HG03575 (cell line): ENCODE measurements around the gene ZNF512.
"Not testable (repeated sequence)": the region's sequence is repeated elsewhere in the genome, so short reads cannot be mapped to it uniquely, and the experiment has no call there.

ENCODE experiments used
- ATAC-seq: cut with Tn5 transposase; IDR thresholded peaks from one replicate; pipeline ENCODE4 v1.9.1; 2021; ENCODE audit not compliant: unreplicated experiment, insufficient number of reproducible peaks, low FRiP score; ENCODE audit errors: extremely low read depth

The ZNF512 gene

GRCh38 chr2:27581417-27582128, 1.3 kb upstream of the ZNF512 start:
- no peak for ATAC-seq

- ATAC-seq: no peak
Measured at GRCh38 chr2:27582129-27582694, 630 bp upstream of the ZNF512 start.

- no peak for ATAC-seq
Measured at GRCh38 chr2:27583390-27583915, 611 bp downstream of the ZNF512 start.

GRCh38 chr2:27584597-27584996, 1.8 kb downstream of the ZNF512 start:
- no peak for ATAC-seq

GRCh38 chr2:27587025-27587424, 4.2 kb downstream of the ZNF512 start:
- ATAC-seq: no peak

GRCh38 chr2:27588308-27588707, 5.5 kb downstream of the ZNF512 start:
- ATAC-seq: no peak

GRCh38 chr2:27591745-27592144, 8.9 kb downstream of the ZNF512 start:
- ATAC-seq: no peak

GRCh38 chr2:27593240-27593639, 10.4 kb downstream of the ZNF512 start:
- ATAC-seq: no peak

GRCh38 chr2:27594020-27594703, 11.3 kb downstream of the ZNF512 start:
- ATAC-seq: not testable (repeated sequence)

- ATAC-seq: not testable (repeated sequence)
Measured at GRCh38 chr2:27595412-27595811, 12.6 kb downstream of the ZNF512 start.

GRCh38 chr2:27596627-27597026, 13.8 kb downstream of the ZNF512 start:
- no peak for ATAC-seq

- no peak for ATAC-seq
Measured at GRCh38 chr2:27606611-27607010, 23.8 kb downstream of the ZNF512 start.

- no peak for ATAC-seq
Measured at GRCh38 chr2:27613985-27614384, 31.1 kb downstream of the ZNF512 start.

GRCh38 chr2:27615316-27615715, 32.5 kb downstream of the ZNF512 start:
- no peak for ATAC-seq

- no peak for ATAC-seq
Measured at GRCh38 chr2:27621524-27621923, 38.7 kb downstream of the ZNF512 start.

GRCh38 chr2:27622921-27623384, 40.1 kb downstream of the ZNF512 start:
- ATAC-seq: no peak

- no peak for ATAC-seq
Measured at GRCh38 chr2:27624943-27625342, 42.1 kb downstream of the ZNF512 start.

- ATAC-seq: not testable (repeated sequence)
Measured at GRCh38 chr2:27626323-27626722, 43.5 kb downstream of the ZNF512 start.

GRCh38 chr2:27626921-27627320, 44.1 kb downstream of the ZNF512 start:
- not testable (repeated sequence) for ATAC-seq
